ENCODE measurements around the gene PLXDC1. TPM values are rescaled to one million over a fixed set of nuclear protein-coding genes. Genes with fewer than 3 reads are reported as not detected.

PLXDC1 gene
- total and polyA plus RNA-seq, 2 donors (not counting 1 experiment from before 2014, with no cell fraction given): 5.8 to 6.3 TPM

DNA sequence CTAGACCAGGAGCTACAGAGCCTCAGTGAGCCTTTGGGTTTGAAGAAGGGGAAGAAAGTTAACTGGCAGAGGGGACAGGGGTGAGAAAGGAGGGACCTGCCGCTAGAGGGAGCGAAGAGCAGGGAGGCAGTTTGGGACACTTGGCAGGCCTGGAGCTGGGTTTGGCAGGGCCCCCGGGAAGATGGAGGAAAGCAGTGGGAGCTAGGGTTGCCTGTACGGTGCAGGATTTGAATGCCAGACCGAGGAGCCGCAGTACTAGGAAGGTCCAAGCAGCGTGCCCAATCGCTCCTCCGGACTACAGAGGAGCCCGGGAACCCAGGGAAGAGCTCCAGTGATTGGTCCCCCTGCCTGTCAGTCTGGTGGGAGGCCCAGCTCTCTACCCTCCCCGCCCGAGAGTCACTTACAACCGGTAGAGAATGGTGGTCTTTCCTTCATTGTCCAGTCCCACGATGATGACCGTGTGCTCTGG is 13.3 kb upstream of the PLXDC1 start:
- DNase-seq (ENCODE audit: low read depth in 2 of 2): peak; percentile 94
- H3K27ac ChIP-seq (ENCODE audit: insufficient read depth, low read length): no peak overlapping the region
- H3K79me2 ChIP-seq (ENCODE audit: control insufficient read depth, insufficient read depth, low read length): no peaks in the 10 kb centered on the region
- H2AFZ ChIP-seq (ENCODE audit: low read length): peak overlapping the region; percentile 58
- no peaks in the 10 kb centered on the region for H4K20me1 ChIP-seq (ENCODE audit: control insufficient read depth, extremely low read depth, insufficient read depth, low read length)
- no peaks in the 10 kb centered on the region for H3K9me3 ChIP-seq (ENCODE audit: control insufficient read depth, insufficient read depth, low read depth, low read length)
- H3K36me3 ChIP-seq (ENCODE audit: control insufficient read depth, insufficient read depth, low read length): no peaks in the 10 kb centered on the region
- peaks cover 14% of the 10 kb centered on the region for H3K27me3 ChIP-seq (ENCODE audit: control insufficient read depth, insufficient read depth, low read length)
- peak overlapping the region; percentile 84 for H3K4me2 ChIP-seq (ENCODE audit: extremely low read depth, insufficient read depth, low read length)
- no peak overlapping the region for H3K9ac ChIP-seq (ENCODE audit: insufficient read depth, low read length)
- no peaks in the 10 kb centered on the region for H3K4me1 ChIP-seq (ENCODE audit: control insufficient read depth, extremely low read depth, insufficient read depth, low read length)
- TF ChIP-seq EZH2 (IDR thresholded peaks at IDR 0.05; ENCODE audit: low read length, missing control alignments) (no peak), CTCF (conservative IDR thresholded peaks at IDR 0.05 in 1 of 2, IDR thresholded peaks at IDR 0.05 in 1 of 2; ENCODE audit: low read depth in 1 of 2, low read length in 2 of 2) (peak; percentile 87 to 92)
- peak overlapping the region; percentile 18 to 62 (median 43) for H3K4me3 ChIP-seq (replicated peaks in 1 of 4; ENCODE audit: control extremely low read depth in 1 of 4, insufficient read depth in 1 of 4, low read depth in 3 of 4, low read length in 4 of 4)

DNA sequence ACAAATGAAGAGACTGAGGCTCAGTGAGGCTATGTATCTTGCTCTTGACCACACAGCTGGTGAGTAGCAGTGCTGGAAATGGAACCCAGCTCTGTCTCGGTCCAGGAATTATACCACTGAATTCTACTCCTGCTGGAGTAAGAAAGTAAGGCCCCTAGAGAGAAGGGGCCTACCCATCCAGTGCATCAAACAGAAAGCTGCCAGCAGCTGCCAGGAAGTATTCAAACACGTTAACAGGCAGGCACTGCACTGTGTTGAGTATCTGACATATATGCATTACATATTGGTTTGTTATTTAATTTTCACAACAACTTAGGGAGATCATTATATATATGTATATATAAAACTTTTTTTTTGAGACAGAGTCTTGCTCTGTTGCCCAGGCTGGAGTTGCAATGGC is 10.5 kb upstream of the PLXDC1 start:
- H3K9me3 ChIP-seq (ENCODE audit: control insufficient read depth, insufficient read depth, low read depth, low read length): no peaks in the 10 kb centered on the region
- H3K79me2 ChIP-seq (ENCODE audit: control insufficient read depth, insufficient read depth, low read length): no peaks in the 10 kb centered on the region
- no peak overlapping the region for H3K27ac ChIP-seq (ENCODE audit: insufficient read depth, low read length)
- H3K4me3 ChIP-seq (replicated peaks in 1 of 4; ENCODE audit: control extremely low read depth in 1 of 4, insufficient read depth in 1 of 4, low read depth in 3 of 4, low read length in 4 of 4): no peak overlapping the region
- TF ChIP-seq CTCF (conservative IDR thresholded peaks at IDR 0.05 in 1 of 2, IDR thresholded peaks at IDR 0.05 in 1 of 2; ENCODE audit: low read depth in 1 of 2, low read length in 2 of 2) (no peak), EZH2 (IDR thresholded peaks at IDR 0.05; ENCODE audit: low read length, missing control alignments) (no peak)
- H3K27me3 ChIP-seq (ENCODE audit: control insufficient read depth, insufficient read depth, low read length): peaks cover 14% of the 10 kb centered on the region
- no peak overlapping the region for H3K9ac ChIP-seq (ENCODE audit: insufficient read depth, low read length)
- H3K4me1 ChIP-seq (ENCODE audit: control insufficient read depth, extremely low read depth, insufficient read depth, low read length): no peaks in the 10 kb centered on the region
- H4K20me1 ChIP-seq (ENCODE audit: control insufficient read depth, extremely low read depth, insufficient read depth, low read length): no peaks in the 10 kb centered on the region
- no peak overlapping the region for H3K4me2 ChIP-seq (ENCODE audit: extremely low read depth, insufficient read depth, low read length)
- no peaks in the 10 kb centered on the region for H3K36me3 ChIP-seq (ENCODE audit: control insufficient read depth, insufficient read depth, low read length)
- no peak overlapping the region for H2AFZ ChIP-seq (ENCODE audit: low read length)
- no peak for DNase-seq (ENCODE audit: low read depth in 2 of 2)

GRCh38 chr17:39158623-39159022 is 7.2 kb upstream of the PLXDC1 start:
- Histone ChIP-seq H3K27ac (ENCODE audit: insufficient read depth, low read length) (no peak overlapping the region), H3K4me1 (ENCODE audit: control insufficient read depth, extremely low read depth, insufficient read depth, low read length) (no peaks in the 10 kb centered on the region), H2AFZ (ENCODE audit: low read length) (no peak overlapping the region), H3K4me3 (replicated peaks in 1 of 4; ENCODE audit: control extremely low read depth in 1 of 4, insufficient read depth in 1 of 4, low read depth in 3 of 4, low read length in 4 of 4) (no peak overlapping the region), H3K79me2 (ENCODE audit: control insufficient read depth, insufficient read depth, low read length) (no peaks in the 10 kb centered on the region), H3K27me3 (ENCODE audit: control insufficient read depth, insufficient read depth, low read length) (peaks cover 5% of the 10 kb centered on the region), H3K4me2 (ENCODE audit: extremely low read depth, insufficient read depth, low read length) (no peak overlapping the region), H3K9ac (ENCODE audit: insufficient read depth, low read length) (no peak overlapping the region), H4K20me1 (ENCODE audit: control insufficient read depth, extremely low read depth, insufficient read depth, low read length) (no peaks in the 10 kb centered on the region), H3K36me3 (ENCODE audit: control insufficient read depth, insufficient read depth, low read length) (no peaks in the 10 kb centered on the region), H3K9me3 (ENCODE audit: control insufficient read depth, insufficient read depth, low read depth, low read length) (no peaks in the 10 kb centered on the region)
- no peak for TF ChIP-seq EZH2 (IDR thresholded peaks at IDR 0.05; ENCODE audit: low read length, missing control alignments)
- no peak for TF ChIP-seq CTCF (conservative IDR thresholded peaks at IDR 0.05 in 1 of 2, IDR thresholded peaks at IDR 0.05 in 1 of 2; ENCODE audit: low read depth in 1 of 2, low read length in 2 of 2)
- no peak for DNase-seq (ENCODE audit: low read depth in 2 of 2)

Data from fibroblast of lung (primary cell).